GM12865 (cell line): Measurements from ENCODE around the gene SULT4A1.

Source experiments
- DNase-seq: peaks from one replicate; pipeline ENCODE4 v3.0.0; 2010; ENCODE audit warnings: low read depth
- H3K4me3 ChIP-seq: 2 replicates; pipeline ENCODE4 v1.5.1; 2011; ENCODE audit warnings: mild to moderate bottlenecking, low read depth, low read length, control low read depth
- CTCF ChIP-seq: IDR thresholded peaks from 2 replicates; pipeline ENCODE4 v1.5.1; 2011; ENCODE audit warnings: low read length, control low read depth, low read depth, inconsistent platforms; ENCODE audit not compliant: insufficient read depth; ENCODE audit errors: missing control alignments

The SULT4A1 gene

GRCh38 chr22:43838571-43839307 is 23.6 kb downstream of the SULT4A1 start:
- H3K4me3 ChIP-seq = no peak overlapping the region
- DNase-seq = no peak
- no peak for TF ChIP-seq CTCF

GRCh38 chr22:43838161-43838560 is 24.2 kb downstream of the SULT4A1 start:
- TF ChIP-seq CTCF = no peak
- no peak for DNase-seq
- H3K4me3 ChIP-seq = no peak overlapping the region

- TF ChIP-seq CTCF = no peak
- no peak for DNase-seq
- no peak overlapping the region for H3K4me3 ChIP-seq
Measured at GRCh38 chr22:43837666-43838065, 24.6 kb downstream of the SULT4A1 start.

- TF ChIP-seq CTCF = no peak
- DNase-seq = no peak
- no peak overlapping the region for H3K4me3 ChIP-seq
Measured at GRCh38 chr22:43835736-43836135, 26.6 kb downstream of the SULT4A1 start.

GRCh38 chr22:43835166-43835565 is 27.1 kb downstream of the SULT4A1 start:
- TF ChIP-seq CTCF = no peak
- H3K4me3 ChIP-seq = no peak overlapping the region
- no peak for DNase-seq

- TF ChIP-seq CTCF = no peak
- no peak for DNase-seq
- H3K4me3 ChIP-seq = no peak overlapping the region
Measured at GRCh38 chr22:43833286-43834240, 28.8 kb downstream of the SULT4A1 start.
